ENCODE data around the gene CLCN2.

- TF ChIP-seq CTCF (IDR thresholded peaks at IDR 0.05 in 8 of 11, conservative IDR thresholded peaks at IDR 0.05 in 3 of 11) (peak in 2 of 11 experiments; percentile 6 to 25), POLR2A (IDR thresholded peaks at IDR 0.05) (no peak), POLR2AphosphoS5 (IDR thresholded peaks at IDR 0.05) (no peak)
These were observed 55.8 kb downstream of the CLCN2 start for GRCh38 chr3:184305577-184305976.

Data from spleen (tissue), 7 donors.